Type B pancreatic cell (in vitro differentiated cells): Measurements from ENCODE around the gene THADA. TPM values are rescaled to one million over a fixed set of nuclear protein-coding genes. Genes with fewer than 3 reads are reported as not detected.
"Not testable (repeated sequence)": the region's sequence is repeated elsewhere in the genome, so short reads cannot be mapped to it uniquely, and the experiment has no call there.

Experiments used
- DNase-seq: peaks from one replicate; pipeline ENCODE4 v3.0.0; 2021; ENCODE audit warnings: mixed read lengths; ENCODE audit not compliant: unreplicated experiment; ENCODE audit errors: extremely low spot score
- H3K27ac Mint-ChIP-seq: 2 replicates; pipeline ENCODE4 v1.8.0; 2021; ENCODE audit warnings: mild to moderate bottlenecking, mixed read lengths
- H3K27me3 Mint-ChIP-seq: 2 replicates; pipeline ENCODE4 v1.8.0; 2021; ENCODE audit warnings: mixed read lengths
- H3K36me3 Mint-ChIP-seq: 2 replicates; pipeline ENCODE4 v1.8.0; 2021; ENCODE audit warnings: mixed read lengths
- H3K4me1 Mint-ChIP-seq: one replicate; pipeline ENCODE4 v1.8.0; 2021; ENCODE audit warnings: mixed read lengths; ENCODE audit not compliant: unreplicated experiment
- H3K4me3 Mint-ChIP-seq: 2 replicates; pipeline ENCODE4 v1.8.0; 2021; ENCODE audit warnings: mild to moderate bottlenecking, mixed read lengths
- H3K9me3 Mint-ChIP-seq: 2 replicates; pipeline ENCODE4 v1.8.0; 2021; ENCODE audit warnings: mixed read lengths
- CTCF ChIP-seq: fragments of 200-600 bp; sonication (generic); conservative IDR thresholded peaks from 2 replicates; pipeline ENCODE4 v1.5.0; 2021; ENCODE audit warnings: antibody characterized with exemption, mild to moderate bottlenecking
- total RNA-seq: library from RNA; stranded (reverse); gene quantifications from 2 replicates; pipeline ENCODE4 v1.2.1, GENCODE V29; 2021; ENCODE audit warnings: low replicate concordance

Gene THADA
- total RNA-seq, 1 donor from 2014 or later: 35.6 TPM

- Mint-ChIP-seq H3K27ac (no peak overlapping the region), H3K9me3 (no peaks in the 10 kb centered on the region), H3K36me3 (peaks cover 33% of the 10 kb centered on the region), H3K4me3 (no peak overlapping the region), H3K4me1 (no peaks in the 10 kb centered on the region), H3K27me3 (no peaks in the 10 kb centered on the region)
- TF ChIP-seq CTCF: no peak
- DNase-seq: no peak
Measured at GRCh38 chr2:43559391-43560230, 36.2 kb downstream of the THADA start.

DNA sequence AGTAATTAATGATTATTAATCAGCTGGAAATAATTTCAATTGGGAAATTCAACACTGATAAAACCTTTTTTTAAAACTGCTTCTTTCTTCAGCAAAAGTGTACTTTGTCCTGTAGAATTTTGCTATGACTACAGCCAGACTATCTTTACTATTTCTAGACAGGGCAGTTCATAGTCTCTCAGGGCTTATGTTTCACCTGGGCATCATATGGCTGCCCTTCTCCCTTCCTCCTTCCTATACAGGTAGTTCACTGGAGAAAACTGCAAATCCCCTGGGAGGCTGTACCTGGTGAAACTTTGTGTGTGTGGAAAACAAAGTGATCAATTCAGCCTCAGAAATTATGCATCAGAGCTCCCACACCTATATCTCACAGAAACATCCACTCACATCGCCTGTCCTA lies 38.6 kb downstream of the THADA start:
- H3K9me3 Mint-ChIP-seq: no peaks in the 10 kb centered on the region
- no peaks in the 10 kb centered on the region for H3K27me3 Mint-ChIP-seq
- H3K36me3 Mint-ChIP-seq: peaks cover 36% of the 10 kb centered on the region
- no peaks in the 10 kb centered on the region for H3K4me1 Mint-ChIP-seq
- no peak overlapping the region for H3K27ac Mint-ChIP-seq
- DNase-seq: no peak
- H3K4me3 Mint-ChIP-seq: no peak overlapping the region
- no peak for TF ChIP-seq CTCF

DNA sequence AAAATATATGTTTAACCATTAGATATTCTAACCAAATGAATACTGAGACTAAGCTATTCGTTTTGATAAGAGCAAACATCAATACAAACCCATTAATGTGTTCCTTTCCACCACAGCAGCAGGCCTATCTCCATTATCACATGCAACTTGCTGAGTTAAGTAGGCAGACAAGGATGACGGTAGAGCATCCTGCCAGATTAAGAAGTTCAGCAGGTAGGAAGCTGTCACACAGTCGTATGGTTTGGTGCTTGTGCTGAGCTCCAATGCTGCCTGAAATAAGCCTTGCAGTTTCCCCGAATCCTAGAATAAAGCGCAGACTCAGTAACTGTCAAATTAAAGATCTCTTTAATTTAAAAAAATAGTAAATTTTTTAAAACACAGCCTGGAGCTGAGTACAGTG lies 39.6 kb downstream of the THADA start:
- no peaks in the 10 kb centered on the region for H3K4me1 Mint-ChIP-seq
- TF ChIP-seq CTCF: no peak
- H3K27ac Mint-ChIP-seq: no peak overlapping the region
- peaks cover 38% of the 10 kb centered on the region for H3K36me3 Mint-ChIP-seq
- H3K27me3 Mint-ChIP-seq: no peaks in the 10 kb centered on the region
- no peak for DNase-seq
- H3K4me3 Mint-ChIP-seq: no peak overlapping the region
- no peaks in the 10 kb centered on the region for H3K9me3 Mint-ChIP-seq

DNA sequence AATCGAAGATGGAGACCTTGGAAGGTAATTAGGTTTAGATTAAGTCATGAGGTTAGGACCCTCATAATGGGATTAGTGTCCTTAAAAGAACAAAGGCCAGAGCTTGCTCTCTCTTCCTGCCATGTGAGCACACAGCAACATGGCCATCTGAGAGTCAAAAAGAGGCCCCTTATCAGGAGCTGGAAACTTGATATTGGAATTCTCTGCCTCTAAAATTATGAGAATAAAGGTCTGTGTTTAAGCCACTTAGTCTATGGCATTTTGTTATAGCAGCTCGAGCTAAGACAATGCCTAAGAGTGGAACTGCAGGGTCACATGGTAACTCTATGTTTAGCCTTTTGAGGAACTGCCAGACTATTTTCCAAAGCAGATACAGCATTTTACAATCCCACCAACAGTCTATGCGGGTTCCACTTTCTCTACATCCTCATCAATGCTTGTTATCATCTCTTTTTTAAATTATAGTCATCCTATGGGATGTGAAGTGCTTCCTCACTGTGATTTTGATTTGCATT lies 42.4 kb downstream of the THADA start:
- DNase-seq: no peak
- Mint-ChIP-seq H3K27ac (no peak overlapping the region), H3K36me3 (peaks cover 52% of the 10 kb centered on the region), H3K4me1 (no peaks in the 10 kb centered on the region), H3K27me3 (no peaks in the 10 kb centered on the region), H3K4me3 (no peak overlapping the region), H3K9me3 (no peaks in the 10 kb centered on the region)
- TF ChIP-seq CTCF: no peak

- no peaks in the 10 kb centered on the region for H3K9me3 Mint-ChIP-seq
- H3K36me3 Mint-ChIP-seq: peaks cover 57% of the 10 kb centered on the region
Measured at GRCh38 chr2:43551990-43552389, 43.8 kb downstream of the THADA start.

DNA sequence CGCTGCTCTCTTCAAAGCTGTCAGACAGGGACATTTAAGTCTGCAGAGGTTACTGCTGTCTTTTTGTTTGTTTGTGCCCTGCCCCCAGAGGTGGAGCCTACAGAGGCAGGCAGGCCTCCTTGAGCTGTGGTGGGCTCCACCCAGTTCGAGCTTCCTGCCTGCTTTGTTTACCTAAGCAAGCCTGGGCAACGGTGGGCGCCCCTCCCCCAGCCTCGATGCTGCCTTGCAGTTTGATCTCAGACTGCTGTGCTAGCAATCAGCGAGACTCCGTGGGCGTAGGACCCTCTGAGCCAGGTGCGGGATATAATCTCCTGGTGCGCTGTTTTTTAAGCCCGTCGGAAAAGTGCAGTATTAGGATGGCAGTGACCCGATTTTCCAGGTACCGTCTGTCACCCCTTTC lies 47.5 kb downstream of the THADA start:
- not testable (repeated sequence) for H3K27me3 Mint-ChIP-seq
- H3K36me3 Mint-ChIP-seq: peaks cover 43% of the 10 kb centered on the region

More at GRCh38 chr2:43551990-43552389, 43.8 kb downstream of the THADA start:
- no peak overlapping the region for H3K4me3 Mint-ChIP-seq
- no peaks in the 10 kb centered on the region for H3K27me3 Mint-ChIP-seq
- no peaks in the 10 kb centered on the region for H3K4me1 Mint-ChIP-seq
- H3K27ac Mint-ChIP-seq: no peak overlapping the region
- no peak for TF ChIP-seq CTCF
- DNase-seq: no peak

More for the DNA sequence above, 47.5 kb downstream of the THADA start:
- not testable (repeated sequence) for H3K4me1 Mint-ChIP-seq, H3K9me3 Mint-ChIP-seq, H3K4me3 Mint-ChIP-seq, DNase-seq, H3K27ac Mint-ChIP-seq
